Endothelial cell of umbilical vein (primary cell): ENCODE results near the gene PACSIN2. TPM values are rescaled to one million over a fixed set of nuclear protein-coding genes. Genes with fewer than 3 reads are reported as not detected.

ENCODE experiments used
- BruUV-seq: library from RNA; stranded (reverse); fragments of 400-500 nt; replicated peaks from 2 replicates; lab custom pipeline; 2021; lab: Mats Ljungman, UMichigan
- CTCF ChIA-PET: fragments of 300-600, 350-600 bp; sonication (Branson Sonifier 250); formaldehyde crosslinking; loops from one replicate; lab custom pipeline; 2021; ENCODE audit warnings: antibody characterized with exemption, inconsistent platforms; lab: Charles Lee
- POLR2A ChIA-PET: fragments of 300-600, 350-600 bp; sonication (Branson Sonifier 250); formaldehyde crosslinking; loops from one replicate; lab custom pipeline; 2021; ENCODE audit warnings: antibody characterized with exemption, inconsistent platforms; lab: Charles Lee
- DNase-seq: peaks from one replicate; pipeline ENCODE4 v3.0.0-alpha.2; 2011; ENCODE audit warnings: low read depth, low spot score
- FAIRE-seq: peaks from 2 replicates; lab custom pipeline; 2011; peaks lifted over from hg19 to GRCh38; lab: Jason Lieb, UNC
- H2AFZ ChIP-seq: 2 replicates; pipeline ENCODE4 v1.6.0; 2012; ENCODE audit warnings: low read depth, low read length, control low read depth, inconsistent platforms
- H3K27ac ChIP-seq: 2 replicates; pipeline ENCODE4 v1.5.1; 2011; ENCODE audit warnings: low read depth, mild to moderate bottlenecking, control low read depth, low read length, moderate library complexity; ENCODE audit not compliant: insufficient read depth
- H3K27me3 ChIP-seq, 2 experiments: 2 replicates each; pipeline versions ENCODE4 v1.6.0 to v1.6.1; 2011; ENCODE audit warnings: low read length in 2 of 2, mixed read lengths in 1 of 2; ENCODE audit not compliant: control insufficient read depth in 2 of 2, insufficient read depth in 2 of 2
- H3K36me3 ChIP-seq, 2 experiments: 2 replicates in 1 of 2; 3 replicates in 1 of 2; pipeline ENCODE4 v1.5.1; 2011; ENCODE audit warnings: low read length in 2 of 2, mild to moderate bottlenecking in 1 of 2, moderate library complexity in 1 of 2; ENCODE audit not compliant: control insufficient read depth in 2 of 2, insufficient read depth in 2 of 2; ENCODE audit errors: extremely low read depth in 1 of 2
- H3K4me1 ChIP-seq: 3 replicates; pipeline ENCODE4 v1.5.1; 2011; ENCODE audit warnings: mild to moderate bottlenecking, low read length; ENCODE audit not compliant: control insufficient read depth, insufficient read depth; ENCODE audit errors: extremely low read depth
- H3K4me2 ChIP-seq: 2 replicates; pipeline ENCODE4 v1.6.1; 2011; ENCODE audit warnings: low read length, control low read depth, mixed read lengths; ENCODE audit not compliant: insufficient read depth
- H3K4me3 ChIP-seq, 3 experiments: fragments of 200-600 bp in 1 of 3; sonication (generic), shearing (Covaris generic) in 1 of 3; replicated peaks in 1 of 3; 2 replicates each; pipeline ENCODE4 v1.5.1; 2011 to 2016; ENCODE audit warnings: control low read depth in 3 of 3, low read length in 3 of 3, mild to moderate bottlenecking in 2 of 3, inconsistent platforms in 1 of 3, low read depth in 1 of 3, moderate library complexity in 1 of 3; ENCODE audit not compliant: insufficient read depth in 1 of 3
- H3K79me2 ChIP-seq: 2 replicates; pipeline ENCODE4 v1.6.0; 2012; ENCODE audit warnings: low read length, inconsistent platforms; ENCODE audit not compliant: control insufficient read depth, insufficient read depth
- H3K9ac ChIP-seq: replicated peaks from 2 replicates; pipeline ENCODE3; 2011; ENCODE audit warnings: low read length, control low read depth; ENCODE audit not compliant: insufficient read depth; ENCODE audit errors: extremely low read depth
- H3K9me1 ChIP-seq: replicated peaks from 3 replicates; pipeline ENCODE4 v1.6.0; 2011; ENCODE audit warnings: mild to moderate bottlenecking, low read length; ENCODE audit not compliant: control insufficient read depth, insufficient read depth; ENCODE audit errors: extremely low read depth
- H3K9me3 ChIP-seq: replicated peaks from 2 replicates; pipeline ENCODE4 v1.5.1; 2012; ENCODE audit warnings: low read length, inconsistent platforms; ENCODE audit not compliant: control insufficient read depth, insufficient read depth
- H4K20me1 ChIP-seq: replicated peaks from 2 replicates; pipeline ENCODE3; 2011; ENCODE audit warnings: mild to moderate bottlenecking, low read length; ENCODE audit not compliant: control insufficient read depth, insufficient read depth; ENCODE audit errors: extremely low read depth
- CTCF ChIP-seq, 2 donors: IDR thresholded peaks; 1 replicate in 1 of 2; 2 replicates in 1 of 2; pipeline ENCODE4 v1.5.1; 2011; ENCODE audit warnings: low read length in 2 of 2, mild to moderate bottlenecking in 2 of 2, moderate library complexity in 2 of 2, control low read depth in 1 of 2, inconsistent platforms in 1 of 2, low read depth in 1 of 2; ENCODE audit not compliant: insufficient read depth in 1 of 2; ENCODE audit errors: extremely low read depth in 1 of 2
- EZH2 ChIP-seq: IDR thresholded peaks from 2 replicates; pipeline ENCODE4 v1.6.1; 2012; ENCODE audit warnings: borderline replicate concordance, low read depth, mild to moderate bottlenecking, moderate library complexity, low read length, inconsistent platforms; ENCODE audit not compliant: severe bottlenecking
- FOS ChIP-seq: IDR thresholded peaks from 2 replicates; pipeline ENCODE4 v1.6.1; 2011; ENCODE audit warnings: mild to moderate bottlenecking, low read length, moderate library complexity, borderline replicate concordance; ENCODE audit not compliant: insufficient read depth
- GATA2 ChIP-seq: IDR thresholded peaks from 2 replicates; pipeline ENCODE4 v1.7.0; 2011; ENCODE audit warnings: low read depth, mild to moderate bottlenecking, moderate library complexity, mixed read lengths, low read length; ENCODE audit not compliant: insufficient read length, insufficient read depth
- JUN ChIP-seq: IDR thresholded peaks from 2 replicates; pipeline ENCODE4 v1.6.1; 2011; ENCODE audit warnings: borderline replicate concordance, low read depth; ENCODE audit not compliant: insufficient read length, insufficient read depth
- MAX ChIP-seq: IDR thresholded peaks from 2 replicates; pipeline ENCODE4 v1.6.1; 2011; ENCODE audit not compliant: insufficient read depth, insufficient read length
- MYC ChIP-seq: IDR thresholded peaks from one replicate; pipeline ENCODE4 v1.6.1; 2011; ENCODE audit warnings: mild to moderate bottlenecking, low read depth, low read length
- POLR2A ChIP-seq: IDR thresholded peaks from 2 replicates; pipeline ENCODE4 v1.6.1; 2012; ENCODE audit warnings: low read depth, mild to moderate bottlenecking, control low read depth, low read length
- POLR2AphosphoS5 ChIP-seq: IDR thresholded peaks from 2 replicates; pipeline ENCODE4 v1.6.1; 2012; ENCODE audit warnings: low read depth, mild to moderate bottlenecking, control low read depth, low read length, moderate library complexity; ENCODE audit not compliant: insufficient read depth
- dilution Hi-C: fragments of 300-500 bp; cut with MboI; formaldehyde crosslinking; loops from one replicate; pipeline ENCODE4 v1.15.0; 2019; ENCODE audit warnings: low sequenced_read_pairs; ENCODE audit not compliant: extremely low pct_ligation_motif_present
- intact Hi-C: fragments of 100-400 bp; cut with micrococcal nuclease; formaldehyde crosslinking; loops from one replicate; pipeline ENCODE4 v1.10.0; 2022
- polyA plus RNA-seq, 4 experiments: library from polyadenylated mRNA; depleted of rRNA in 3 of 4; stranded (reverse) in 3 of 4; unstranded in 1 of 4; fragments of >200 nt; gene quantifications; 2 replicates each; pipeline versions ENCODE4 v1.2.1 to v1.2.3, GENCODE V29; 2011 to 2012; ENCODE audit warnings: missing spikeins in 1 of 4
- total RNA-seq: library from RNA; stranded (reverse); gene quantifications from 2 replicates; pipeline ENCODE4 v1.2.3, GENCODE V29; 2021

The PACSIN2 gene
- total and polyA plus RNA-seq, 2 donors (not counting 3 experiments of a cell fraction or from before 2014, with no cell fraction given): 46.2 to 64.5 TPM

DNA sequence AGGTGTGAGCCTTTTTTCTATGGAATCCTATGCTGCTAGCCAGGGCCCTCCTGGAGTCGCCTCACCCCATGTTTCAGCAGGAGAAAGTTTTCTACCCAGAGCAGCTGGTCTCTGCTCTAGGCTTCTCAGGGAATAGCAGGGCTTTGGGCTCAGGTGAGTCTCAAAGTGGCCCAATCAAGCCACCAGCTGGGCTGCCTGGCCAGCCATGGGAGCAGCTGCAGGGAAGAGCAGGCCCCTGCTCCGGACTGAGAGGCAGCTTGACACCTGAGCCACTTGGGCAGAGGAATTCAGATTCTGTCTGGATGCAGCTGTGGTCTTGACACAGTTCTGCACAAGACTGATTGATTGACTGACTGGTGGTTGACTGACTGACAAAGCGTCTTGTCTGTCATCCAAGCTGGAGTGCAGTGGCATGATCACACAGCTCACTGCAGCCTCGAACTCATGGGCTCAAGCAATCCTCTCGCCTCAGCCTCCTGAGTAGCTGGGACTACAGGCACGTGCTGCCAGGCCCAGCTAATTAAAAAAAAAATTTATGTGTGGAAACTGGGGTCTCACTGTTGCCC lies 100.4 kb downstream of the PACSIN2 start:
- Histone ChIP-seq H3K79me2 (peaks cover 15% of the 10 kb centered on the region), H3K9ac (no peak overlapping the region), H3K27ac (no peak overlapping the region), H3K9me1 (no peaks in the 10 kb centered on the region), H3K36me3 (peaks cover 0 to 5% of the 10 kb centered on the region in 2 experiments), H3K4me1 (no peaks in the 10 kb centered on the region), H4K20me1 (no peaks in the 10 kb centered on the region), H3K9me3 (no peaks in the 10 kb centered on the region), H3K4me2 (no peak overlapping the region), H2AFZ (no peak overlapping the region), H3K27me3 (no peaks in the 10 kb centered on the region), H3K4me3 (no peak overlapping the region)
- DNase-seq: no peak
- BruUV-seq: no TSS peak
- POLR2A ChIA-PET: no interaction called here
- CTCF ChIA-PET: no interaction called here
- FAIRE-seq: no peak
- dilution Hi-C loops (no loop called here), intact Hi-C loops (no loop called here)
- no peak for TF ChIP-seq GATA2
- no peak for TF ChIP-seq POLR2AphosphoS5
- no peak for TF ChIP-seq CTCF (IDR thresholded peaks at IDR 0.05; ENCODE audit: extremely low read depth in 1 of 2, insufficient read depth in 1 of 2, low read depth in 1 of 2, low read length in 2 of 2)
- TF ChIP-seq MYC: no peak
- TF ChIP-seq MAX: no peak
- TF ChIP-seq EZH2: no peak
- no peak for TF ChIP-seq FOS
- TF ChIP-seq JUN: no peak
- no peak for TF ChIP-seq POLR2A
